GM18507 (cell line): ENCODE data around the gene NPAS3.

Experiments used
- DNase-seq: peaks from one replicate; pipeline ENCODE4 v3.0.0; 2011; ENCODE audit warnings: low read depth; ENCODE audit not compliant: insufficient read length; ENCODE audit errors: extremely low spot score
- FAIRE-seq: peaks from 2 replicates; lab custom pipeline; 2011; peaks lifted over from hg19 to GRCh38; lab: Jason Lieb, UNC

Gene NPAS3

GRCh38 chr14:33218026-33218425 lies 279.3 kb downstream of the NPAS3 start:
- FAIRE-seq = no peak
- DNase-seq = no peak

GRCh38 chr14:33219957-33220356 lies 281.3 kb downstream of the NPAS3 start:
- no peak for DNase-seq
- no peak for FAIRE-seq

GRCh38 chr14:33229269-33229929 lies 290.7 kb downstream of the NPAS3 start:
- FAIRE-seq (no peak), DNase-seq (no peak)

GRCh38 chr14:33230021-33230420 lies 291.3 kb downstream of the NPAS3 start:
- FAIRE-seq = no peak
- DNase-seq = no peak

GRCh38 chr14:33232031-33232430 lies 293.4 kb downstream of the NPAS3 start:
- FAIRE-seq = no peak
- DNase-seq = no peak

DNA sequence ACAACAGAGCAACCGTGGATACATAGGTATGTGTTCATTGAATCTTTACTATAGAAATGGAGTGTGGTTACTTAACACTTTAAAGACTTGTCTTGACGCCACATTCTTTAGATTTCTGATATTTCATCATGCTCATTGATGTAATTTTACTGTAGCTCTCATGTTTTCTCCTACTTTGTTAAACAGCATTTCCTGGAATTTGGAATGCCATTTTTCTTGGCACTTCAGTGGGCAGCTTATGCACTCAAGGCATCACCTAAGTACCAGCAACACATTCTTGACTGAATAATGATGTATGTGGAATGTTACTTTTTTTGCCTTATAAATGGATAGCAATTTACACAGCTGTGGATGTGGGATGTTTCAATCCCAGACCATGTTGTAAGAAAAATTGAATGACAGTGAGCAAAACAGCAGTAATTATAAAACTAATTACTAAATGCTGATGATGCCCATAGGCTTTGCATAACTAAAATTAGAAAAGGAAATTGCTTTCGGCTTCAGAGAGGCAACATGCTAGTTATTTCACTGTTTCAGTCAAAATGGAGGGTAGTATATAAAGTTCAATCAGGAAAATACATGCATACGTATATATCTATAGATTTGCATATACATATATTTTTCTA lies 298.5 kb downstream of the NPAS3 start:
- FAIRE-seq (no peak), DNase-seq (no peak)

GRCh38 chr14:33239465-33239864 lies 300.8 kb downstream of the NPAS3 start:
- DNase-seq (no peak), FAIRE-seq (no peak)

DNA sequence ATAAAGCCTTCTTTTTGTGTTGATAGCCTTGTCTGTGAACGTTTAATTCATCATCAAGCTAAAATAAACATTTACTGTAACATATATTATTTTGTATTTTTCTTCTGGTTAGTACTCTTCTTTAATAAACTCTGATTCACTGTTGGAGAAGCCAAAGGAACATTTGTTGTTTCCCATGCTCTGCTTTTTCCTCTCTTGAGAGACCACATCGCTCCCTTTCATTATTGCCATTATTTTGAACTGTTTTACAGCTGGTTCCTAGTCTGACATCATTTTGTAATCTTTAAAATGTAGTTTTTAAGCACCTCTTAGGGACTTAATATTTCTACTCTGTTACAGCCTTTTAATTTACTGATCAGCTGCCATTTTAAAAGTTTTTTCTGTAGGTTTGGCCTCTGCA lies 301.8 kb downstream of the NPAS3 start:
- DNase-seq = no peak
- FAIRE-seq = no peak

GRCh38 chr14:33241331-33241730 lies 302.7 kb downstream of the NPAS3 start:
- DNase-seq (no peak), FAIRE-seq (no peak)

DNA sequence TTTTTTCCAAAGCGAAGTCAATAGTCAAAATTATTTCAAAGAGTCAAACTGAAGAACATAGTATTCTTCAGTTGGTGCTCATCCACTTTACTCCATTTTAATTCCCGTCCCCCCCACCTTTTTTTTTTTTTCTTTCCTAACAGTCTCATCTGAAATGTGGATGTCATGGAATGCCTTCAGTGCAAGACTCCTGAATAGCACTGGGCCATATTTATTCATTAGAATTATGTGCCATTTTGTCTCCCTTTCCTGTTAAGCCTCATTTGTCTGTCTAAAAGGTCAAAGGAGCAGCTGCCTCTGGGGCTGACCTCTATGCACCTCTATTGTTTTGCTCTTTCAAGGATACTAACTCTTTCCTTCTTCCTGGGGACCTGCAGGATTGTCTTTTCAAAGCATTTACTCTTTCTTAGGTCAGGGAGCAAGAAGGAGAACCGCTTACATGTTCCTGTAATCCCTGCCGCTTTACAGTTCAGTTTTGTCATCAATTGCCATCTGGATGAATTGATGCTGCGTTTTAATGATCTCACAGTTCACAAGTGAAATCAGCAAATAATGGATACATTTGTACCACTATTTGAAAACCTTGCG lies 310.6 kb downstream of the NPAS3 start:
- no peak for FAIRE-seq
- DNase-seq = no peak

GRCh38 chr14:33250963-33251362 lies 312.3 kb downstream of the NPAS3 start:
- no peak for FAIRE-seq
- DNase-seq = no peak

GRCh38 chr14:33254342-33254741 lies 315.7 kb downstream of the NPAS3 start:
- FAIRE-seq (no peak), DNase-seq (no peak)

DNA sequence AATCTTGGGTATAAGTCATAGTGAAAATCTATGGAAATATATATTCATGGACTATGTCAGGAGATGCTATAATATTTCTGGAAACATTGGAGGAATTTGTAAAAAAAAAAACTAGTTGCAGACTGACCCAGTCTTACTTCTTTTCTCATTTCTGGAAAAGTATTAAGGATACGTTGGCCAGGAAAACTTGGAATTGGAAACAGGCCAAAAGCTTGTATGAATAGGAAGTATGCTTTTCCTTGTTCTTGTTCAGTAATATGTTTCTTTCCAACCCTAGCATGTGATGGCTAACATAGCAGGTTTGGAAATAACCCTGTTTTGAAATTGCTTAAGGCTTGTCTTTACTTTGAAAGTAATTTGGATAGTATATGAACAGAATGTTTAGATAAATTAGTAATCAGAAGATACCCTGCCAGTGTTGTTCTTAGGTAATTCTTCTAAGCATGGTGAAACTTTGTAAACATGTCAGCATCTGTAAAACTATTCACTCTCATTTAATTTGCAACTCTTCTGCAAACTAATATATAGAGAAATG lies 316.2 kb downstream of the NPAS3 start:
- FAIRE-seq = no peak

DNA sequence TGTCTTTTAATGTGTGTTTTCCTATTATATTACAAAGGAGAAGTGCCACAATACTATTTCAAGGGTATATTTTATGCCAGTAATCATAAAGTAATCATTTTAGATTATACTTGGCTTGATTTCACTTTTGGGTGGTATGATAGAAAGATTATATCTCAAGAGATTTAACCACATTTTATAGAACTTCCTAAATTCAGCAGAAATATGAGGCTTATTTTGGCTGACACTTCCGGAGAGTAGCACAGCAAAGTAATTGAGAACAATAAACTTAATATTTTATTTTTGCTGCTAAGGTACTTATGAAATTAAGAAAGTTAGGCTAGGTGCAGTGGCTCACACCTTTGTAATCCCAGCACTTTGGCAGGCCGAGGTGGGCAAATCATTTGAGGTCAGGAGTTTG lies 319.1 kb downstream of the NPAS3 start:
- FAIRE-seq = no peak
- no peak for DNase-seq

More for the DNA sequence above, 316.2 kb downstream of the NPAS3 start:
- DNase-seq = no peak

DNA sequence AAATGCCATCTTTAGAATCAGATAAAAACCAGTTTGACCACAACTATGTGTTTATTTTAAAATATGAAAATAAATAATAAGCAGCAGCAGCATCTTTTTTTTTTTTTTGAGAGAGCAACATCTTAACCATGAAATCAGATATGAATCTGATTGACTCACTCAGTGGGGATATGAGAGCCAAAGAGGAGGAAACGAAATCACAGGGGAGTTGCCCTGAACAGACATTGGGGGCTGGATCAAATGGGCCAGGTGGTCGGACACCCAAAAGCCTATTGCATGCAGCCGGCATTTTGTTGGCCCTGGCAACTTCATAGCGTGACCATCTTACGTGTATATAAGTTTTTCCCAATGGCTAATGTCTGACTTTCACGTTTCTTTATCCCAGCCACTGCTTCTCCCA lies 321.1 kb downstream of the NPAS3 start:
- no peak for FAIRE-seq
- DNase-seq = no peak

DNA sequence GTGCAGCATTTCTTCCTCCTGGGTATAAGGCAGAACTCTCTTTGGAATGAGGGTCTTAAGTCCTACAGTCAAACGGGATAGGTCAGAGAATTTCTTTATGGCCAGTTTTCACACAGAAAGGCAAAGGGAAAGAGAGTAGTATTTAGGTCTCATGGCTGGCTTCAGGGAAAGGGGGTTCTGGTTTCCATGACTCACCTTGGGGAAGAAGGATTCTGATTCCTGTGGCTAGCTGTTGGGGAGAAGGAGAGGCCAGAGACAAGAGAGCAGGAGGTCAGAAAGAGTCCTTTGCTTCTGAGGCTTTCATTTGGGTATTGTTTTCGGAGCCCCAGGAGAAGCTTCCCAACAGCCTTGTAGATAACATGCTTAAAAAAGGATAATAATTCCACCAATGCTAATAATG lies 332.5 kb downstream of the NPAS3 start:
- DNase-seq (no peak), FAIRE-seq (no peak)

GRCh38 chr14:33271891-33272290 lies 333.2 kb downstream of the NPAS3 start:
- no peak for FAIRE-seq
- no peak for DNase-seq

DNA sequence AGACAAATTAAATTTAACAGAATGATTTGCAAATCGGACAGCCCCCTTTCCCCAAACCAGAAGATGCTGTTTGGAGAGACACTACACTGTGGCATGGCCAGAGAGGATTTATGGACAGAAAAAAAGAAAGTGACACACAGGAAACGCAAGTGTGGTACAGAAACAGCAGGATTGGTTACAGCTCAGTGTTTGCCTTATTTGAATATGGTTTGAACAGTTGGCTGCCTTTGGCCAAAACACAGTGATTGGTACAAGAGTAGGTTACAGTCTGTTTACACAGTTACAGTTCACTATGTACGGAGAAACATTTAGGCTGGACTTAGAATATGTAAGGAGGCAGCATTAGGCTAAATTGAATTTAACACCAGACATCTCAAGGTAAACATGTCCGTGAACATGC lies 335.3 kb downstream of the NPAS3 start:
- no peak for FAIRE-seq
- DNase-seq = no peak

GRCh38 chr14:33275879-33276278 lies 337.2 kb downstream of the NPAS3 start:
- FAIRE-seq (no peak), DNase-seq (no peak)

DNA sequence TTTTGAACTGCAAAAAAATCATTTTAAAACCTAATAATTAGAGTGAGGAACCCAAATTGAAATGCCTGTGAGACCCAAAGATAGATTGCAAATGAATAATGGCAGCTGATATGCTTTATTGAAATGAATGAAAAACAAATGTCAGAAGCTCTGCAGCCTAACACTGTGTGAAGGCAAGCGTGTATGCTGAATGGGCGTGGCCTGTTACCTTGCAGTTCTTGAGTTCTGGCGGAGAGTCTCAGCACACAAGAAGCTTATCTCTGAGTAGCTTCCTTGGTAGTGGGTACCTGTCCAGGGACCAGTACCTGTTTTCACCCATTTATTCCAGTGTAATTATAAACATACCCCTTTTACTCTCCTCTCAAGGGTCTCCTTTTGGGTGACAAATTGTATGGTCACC lies 341.2 kb downstream of the NPAS3 start:
- FAIRE-seq (no peak), DNase-seq (no peak)

GRCh38 chr14:33280646-33281045 lies 342.0 kb downstream of the NPAS3 start:
- DNase-seq (no peak), FAIRE-seq (no peak)
